Measurements from ENCODE around the gene TMEM123. TPM values are rescaled to one million over a fixed set of nuclear protein-coding genes. Genes with fewer than 3 reads are reported as not detected.
A peak's percentile ranks its signal among the peaks of the same experiment; 100 is the strongest.

Gene TMEM123
- total RNA-seq, 1 experiment from 2014 or later, result 257 TPM

DNA sequence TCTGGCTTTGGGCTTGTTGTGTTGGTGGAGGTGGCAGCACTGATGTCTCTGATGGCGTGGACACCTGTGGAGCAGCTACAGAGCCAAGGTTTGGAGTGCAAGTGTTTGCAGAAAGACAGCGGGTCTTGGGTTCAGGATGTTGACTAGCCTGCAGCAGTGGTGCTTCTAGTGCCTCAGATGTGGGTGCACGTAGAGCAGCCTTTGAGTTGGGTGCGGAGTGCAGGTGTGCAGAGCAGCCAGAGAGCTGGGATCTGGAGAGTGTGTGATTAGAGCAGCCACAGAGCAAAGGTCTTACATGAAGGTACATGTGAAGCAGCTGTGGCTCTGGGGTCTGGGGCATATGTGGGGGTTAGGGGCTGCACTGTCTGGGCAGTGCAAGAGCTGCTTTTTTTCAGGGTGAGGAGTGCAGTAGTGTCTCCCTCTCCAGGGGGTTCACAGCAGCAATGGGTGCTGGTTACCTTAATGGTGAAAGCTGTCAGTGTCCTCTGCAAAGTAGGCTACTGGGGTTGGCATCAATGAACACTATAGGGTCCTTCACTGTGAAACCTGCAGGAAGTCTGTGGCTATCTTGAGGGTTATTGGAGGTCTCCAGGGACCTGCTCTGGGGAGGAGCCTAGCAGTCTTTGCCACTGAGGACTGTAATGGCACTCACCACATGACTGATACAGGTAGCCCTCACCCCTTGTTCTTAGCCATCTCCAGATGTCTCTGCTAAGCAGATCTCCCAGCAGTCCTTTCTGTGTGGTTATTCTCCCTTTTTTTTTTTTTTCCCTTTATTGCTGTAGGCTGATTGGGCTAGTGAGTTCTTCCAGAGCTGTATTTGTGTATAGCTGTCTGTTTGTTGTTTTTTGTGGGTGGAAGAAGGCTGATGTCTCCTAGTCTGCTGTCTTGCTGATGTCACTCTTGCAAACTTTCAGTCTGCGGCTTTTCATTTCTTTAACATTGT, 91.2 kb downstream of the TMEM123 start:
- no peak for DNase-seq (ENCODE audit: low read depth)

DNA sequence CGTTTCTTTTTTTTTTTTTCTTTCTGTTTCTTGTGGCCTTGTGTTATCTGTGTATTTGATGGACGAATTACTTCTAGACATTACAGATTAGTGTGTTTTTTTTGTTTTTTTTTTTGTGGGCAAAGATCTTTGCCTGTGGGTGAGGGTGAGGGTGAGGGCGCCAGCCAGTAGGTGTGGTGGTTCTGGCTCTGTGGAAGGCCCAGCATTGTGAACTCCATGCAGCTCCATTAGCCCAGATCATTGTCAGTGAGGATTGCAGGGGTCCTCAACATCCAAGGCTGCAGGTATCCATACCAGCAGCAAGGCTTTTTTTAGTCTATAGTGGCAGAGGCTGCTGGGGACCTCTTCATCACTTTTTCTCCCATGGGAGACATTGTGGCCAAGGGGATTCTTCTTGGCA, 91.9 kb downstream of the TMEM123 start:
- DNase-seq (ENCODE audit: low read depth), result no peak

- no peak for DNase-seq (ENCODE audit: low read depth)
These were observed 93.2 kb downstream of the TMEM123 start for GRCh38 chr11:102359372-102359771.

- DNase-seq (ENCODE audit: low read depth), result no peak
These were observed 95.4 kb downstream of the TMEM123 start for GRCh38 chr11:102357116-102357515.

DNA sequence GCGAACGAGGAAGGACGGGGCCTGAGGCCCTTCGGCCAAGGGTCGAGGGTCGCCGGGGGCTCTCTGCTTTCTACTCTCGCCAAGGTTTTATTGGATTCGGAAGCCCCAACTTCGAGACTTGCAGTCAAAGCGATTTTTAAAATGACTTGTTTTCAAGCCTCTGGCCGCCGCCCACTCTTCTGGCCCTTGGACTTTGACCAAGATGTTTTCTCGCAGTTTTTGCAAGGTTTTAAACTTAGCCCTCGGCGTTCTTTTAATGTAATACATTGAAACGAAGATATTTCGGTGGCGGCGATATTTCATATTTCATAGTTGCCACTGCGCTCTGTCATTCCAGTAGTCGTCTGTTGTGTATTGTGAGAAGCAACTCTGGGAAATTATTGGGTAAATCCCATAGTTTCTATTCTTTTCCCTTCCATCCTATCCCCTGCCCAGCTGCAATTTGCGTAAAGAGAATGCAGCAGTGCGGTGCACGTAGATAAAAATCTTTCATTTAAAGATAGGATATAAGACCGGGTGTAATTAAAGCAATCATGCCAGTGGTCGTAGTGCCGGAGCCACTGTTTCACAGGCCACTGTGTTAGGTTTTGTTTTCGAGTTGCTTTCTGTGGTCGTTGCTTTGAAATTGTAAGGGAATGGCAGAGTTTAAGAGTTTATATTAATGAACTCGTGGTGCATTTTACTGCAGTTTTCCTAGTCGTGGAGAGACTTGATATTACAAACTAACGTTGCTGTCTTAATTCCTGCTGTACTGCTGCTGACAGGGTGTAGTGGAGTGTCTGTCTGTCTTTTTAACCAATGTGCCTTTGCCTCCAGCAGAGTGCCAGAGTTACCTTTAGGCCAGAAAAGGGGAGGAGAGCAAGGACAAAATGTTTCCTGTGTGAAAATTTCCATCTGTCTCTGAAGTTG, 104.8 kb downstream of the TMEM123 start:
- peak; percentile 42 for DNase-seq (ENCODE audit: low read depth)

- DNase-seq (ENCODE audit: low read depth), result peak; percentile 90
These were observed 105.7 kb downstream of the TMEM123 start, which contains the start of gene BIRC2 for GRCh38 chr11:102346748-102347461. Gene BIRC2 (plus strand): TSS chr11:102347214. CDS start chr11:102349855, 2,641 bp downstream.

DNA sequence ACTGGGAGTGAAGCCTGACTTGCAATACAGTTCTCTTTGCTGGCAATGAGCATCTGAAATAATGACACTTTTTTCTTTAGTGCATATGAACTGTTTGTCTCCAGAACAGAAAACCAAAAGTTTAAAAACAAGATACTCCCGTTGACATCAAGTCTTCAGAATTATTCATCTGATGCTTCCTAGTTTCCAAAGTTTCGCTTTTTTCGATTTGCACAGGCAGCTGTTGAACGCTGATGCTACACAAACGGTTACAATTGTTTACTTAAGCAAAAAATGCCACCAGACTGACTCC, 106.2 kb downstream of the TMEM123 start:
- no peak for DNase-seq (ENCODE audit: low read depth)

Other genes starting within 250 kb of the TMEM123 start
- 4.8 and 9.3 TPM in 2 replicates for gene BIRC3, start 135.3 kb downstream of the TMEM123 start, total RNA-seq (2014; rRNA removed; shearing (Covaris generic))
- 79.0 and 98.2 TPM in 2 replicates for gene BIRC2, start 105.6 kb downstream of the TMEM123 start, total RNA-seq (2014; rRNA removed; shearing (Covaris generic))
- gene MMP7, start 78.0 kb upstream of the TMEM123 start, total RNA-seq (2014; rRNA removed; shearing (Covaris generic)), result not detected in 2 replicates
- not detected in 2 replicates for gene MMP20, start 172.6 kb upstream of the TMEM123 start, total RNA-seq (2014; rRNA removed; shearing (Covaris generic))